Neural progenitor cell (in vitro differentiated cells): Measurements from ENCODE around the gene HMHB1. TPM values are rescaled to one million over a fixed set of nuclear protein-coding genes. Genes with fewer than 3 reads are reported as not detected.
A peak's percentile ranks its signal among the peaks of the same experiment; 100 is the strongest.

Experiments used
- DNase-seq: peaks from one replicate; pipeline ENCODE4 v3.0.0-alpha.2; 2016; ENCODE audit warnings: low spot score
- H2AFZ ChIP-seq: fragments of 200-600 bp; sonication (generic); replicated peaks from 2 replicates; pipeline ENCODE4 v1.6.1; 2016; ENCODE audit warnings: antibody characterized with exemption
- H3F3A ChIP-seq: fragments of 200-600 bp; sonication (generic); 2 replicates; pipeline ENCODE4 v1.6.1; 2016; ENCODE audit warnings: antibody characterized with exemption, low read depth
- H3K27ac ChIP-seq: fragments of 200-600 bp; sonication (generic); 2 replicates; pipeline ENCODE4 v1.5.1; 2016; ENCODE audit warnings: mild to moderate bottlenecking
- H3K27me3 ChIP-seq: fragments of 200-600 bp; sonication (generic); 2 replicates; pipeline ENCODE4 v1.6.1; 2016; ENCODE audit warnings: mild to moderate bottlenecking, moderate library complexity
- H3K36me3 ChIP-seq: fragments of 200-600 bp; sonication (generic); 2 replicates; pipeline ENCODE4 v1.5.1; 2016
- H3K4me1 ChIP-seq: fragments of 200-600 bp; sonication (generic); 2 replicates; pipeline ENCODE4 v1.6.1; 2016; ENCODE audit warnings: mixed run types
- H3K4me2 ChIP-seq: fragments of 200-600 bp; sonication (generic); 2 replicates; pipeline ENCODE4 v1.6.1; 2016
- H3K4me3 ChIP-seq: fragments of 200-600 bp; sonication (generic); 2 replicates; pipeline ENCODE4 v1.5.1; 2016
- H3K79me2 ChIP-seq: fragments of 200-600 bp; sonication (generic); 2 replicates; pipeline ENCODE4 v1.6.1; 2016; ENCODE audit warnings: low read depth
- H3K9ac ChIP-seq: fragments of 200-600 bp; sonication (generic); 2 replicates; pipeline ENCODE4 v1.6.1; 2016
- H3K9me3 ChIP-seq: fragments of 200-600 bp; sonication (generic); 2 replicates; pipeline ENCODE4 v1.5.1; 2016; ENCODE audit warnings: low read depth
- H4K20me1 ChIP-seq: fragments of 200-600 bp; sonication (generic); 2 replicates; pipeline ENCODE4 v1.6.1; 2016; ENCODE audit warnings: low read depth
- H3K27ac Mint-ChIP-seq: 3 replicates; pipeline ENCODE4 v1.8.0; 2021; ENCODE audit warnings: mixed read lengths
- H3K27me3 Mint-ChIP-seq: 2 replicates; pipeline ENCODE4 v1.8.0; 2022; ENCODE audit warnings: low read depth, mild to moderate bottlenecking, inconsistent platforms, moderate library complexity, mixed read lengths; ENCODE audit not compliant: insufficient read depth
- H3K36me3 Mint-ChIP-seq: 3 replicates; pipeline ENCODE4 v1.8.0; 2021; ENCODE audit warnings: mixed read lengths
- H3K4me1 Mint-ChIP-seq: 3 replicates; pipeline ENCODE4 v1.8.0; 2021; ENCODE audit warnings: mixed read lengths
- H3K4me3 Mint-ChIP-seq: 3 replicates; pipeline ENCODE4 v1.8.0; 2021; ENCODE audit warnings: mild to moderate bottlenecking, moderate library complexity, mixed read lengths
- H3K9me3 Mint-ChIP-seq: 3 replicates; pipeline ENCODE4 v1.8.0; 2020; ENCODE audit warnings: mixed read lengths
- EZH2 ChIP-seq: fragments of 200-600 bp; sonication (generic); IDR thresholded peaks from 2 replicates; pipeline ENCODE4 v1.6.1; 2017; ENCODE audit warnings: antibody characterized with exemption, mild to moderate bottlenecking, moderate library complexity
- EZH2phosphoT487 ChIP-seq: fragments of 200-600 bp; sonication (generic); IDR thresholded peaks from 2 replicates; pipeline ENCODE4 v1.6.1; 2017; ENCODE audit warnings: antibody characterized with exemption
- total RNA-seq: library from RNA; depleted of rRNA; stranded (reverse); fragments of >200 nt; gene quantifications from 2 replicates; pipeline ENCODE4 v1.2.3, GENCODE V29; 2015; ENCODE audit warnings: low replicate concordance
- TF ChIP-seq, protein P1 (sequence below): fragments of 200-600 bp; sonication (generic); IDR thresholded peaks from 2 replicates; pipeline ENCODE4 v1.5.1; 2017; ENCODE audit warnings: antibody characterized with exemption, mild to moderate bottlenecking

HMHB1 gene
- total RNA-seq, 1 donor from 2014 or later: not detected

DNA sequence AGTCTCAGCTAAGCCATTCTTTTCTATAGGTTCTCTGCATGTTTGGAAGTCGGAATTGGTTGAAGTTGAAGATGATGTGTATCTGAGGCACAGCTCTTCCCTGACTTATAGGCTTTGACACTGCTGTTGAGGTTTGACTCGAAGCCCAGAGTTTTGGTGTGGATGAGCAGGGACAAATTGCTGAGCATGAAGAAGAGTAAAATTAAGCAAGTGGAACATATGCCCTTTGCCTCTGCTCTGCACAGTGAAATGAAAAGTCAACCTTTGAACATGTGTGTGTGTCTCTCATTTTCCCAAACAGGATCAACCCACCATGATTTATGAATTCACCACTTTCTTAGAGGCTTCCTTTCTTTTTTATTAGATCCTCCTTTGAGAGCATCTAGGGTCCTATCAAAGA lies 8.5 kb downstream of the HMHB1 start:
- Histone ChIP-seq H3K4me3 (no peak overlapping the region), H2AFZ (no peak overlapping the region), H3K9me3 (no peaks in the 10 kb centered on the region), H3K36me3 (no peaks in the 10 kb centered on the region), H4K20me1 (no peaks in the 10 kb centered on the region), H3K79me2 (no peaks in the 10 kb centered on the region), H3K9ac (no peak overlapping the region), H3K27me3 (no peaks in the 10 kb centered on the region), H3K4me2 (no peak overlapping the region), H3F3A (no peaks in the 10 kb centered on the region), H3K4me1 (peaks cover under 1% of the 10 kb centered on the region), H3K27ac (no peak overlapping the region)
- H3K36me3 Mint-ChIP-seq: no peaks in the 10 kb centered on the region
- no peak overlapping the region for H3K27ac Mint-ChIP-seq
- peaks cover 2% of the 10 kb centered on the region for H3K27me3 Mint-ChIP-seq
- TF ChIP-seq, protein P1, sequence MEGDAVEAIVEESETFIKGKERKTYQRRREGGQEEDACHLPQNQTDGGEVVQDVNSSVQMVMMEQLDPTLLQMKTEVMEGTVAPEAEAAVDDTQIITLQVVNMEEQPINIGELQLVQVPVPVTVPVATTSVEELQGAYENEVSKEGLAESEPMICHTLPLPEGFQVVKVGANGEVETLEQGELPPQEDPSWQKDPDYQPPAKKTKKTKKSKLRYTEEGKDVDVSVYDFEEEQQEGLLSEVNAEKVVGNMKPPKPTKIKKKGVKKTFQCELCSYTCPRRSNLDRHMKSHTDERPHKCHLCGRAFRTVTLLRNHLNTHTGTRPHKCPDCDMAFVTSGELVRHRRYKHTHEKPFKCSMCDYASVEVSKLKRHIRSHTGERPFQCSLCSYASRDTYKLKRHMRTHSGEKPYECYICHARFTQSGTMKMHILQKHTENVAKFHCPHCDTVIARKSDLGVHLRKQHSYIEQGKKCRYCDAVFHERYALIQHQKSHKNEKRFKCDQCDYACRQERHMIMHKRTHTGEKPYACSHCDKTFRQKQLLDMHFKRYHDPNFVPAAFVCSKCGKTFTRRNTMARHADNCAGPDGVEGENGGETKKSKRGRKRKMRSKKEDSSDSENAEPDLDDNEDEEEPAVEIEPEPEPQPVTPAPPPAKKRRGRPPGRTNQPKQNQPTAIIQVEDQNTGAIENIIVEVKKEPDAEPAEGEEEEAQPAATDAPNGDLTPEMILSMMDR: no peak
- TF ChIP-seq EZH2phosphoT487 (no peak), EZH2 (no peak)
- peaks cover 11% of the 10 kb centered on the region for H3K9me3 Mint-ChIP-seq
- no peaks in the 10 kb centered on the region for H3K4me1 Mint-ChIP-seq
- no peak overlapping the region for H3K4me3 Mint-ChIP-seq
- no peak for DNase-seq

DNA sequence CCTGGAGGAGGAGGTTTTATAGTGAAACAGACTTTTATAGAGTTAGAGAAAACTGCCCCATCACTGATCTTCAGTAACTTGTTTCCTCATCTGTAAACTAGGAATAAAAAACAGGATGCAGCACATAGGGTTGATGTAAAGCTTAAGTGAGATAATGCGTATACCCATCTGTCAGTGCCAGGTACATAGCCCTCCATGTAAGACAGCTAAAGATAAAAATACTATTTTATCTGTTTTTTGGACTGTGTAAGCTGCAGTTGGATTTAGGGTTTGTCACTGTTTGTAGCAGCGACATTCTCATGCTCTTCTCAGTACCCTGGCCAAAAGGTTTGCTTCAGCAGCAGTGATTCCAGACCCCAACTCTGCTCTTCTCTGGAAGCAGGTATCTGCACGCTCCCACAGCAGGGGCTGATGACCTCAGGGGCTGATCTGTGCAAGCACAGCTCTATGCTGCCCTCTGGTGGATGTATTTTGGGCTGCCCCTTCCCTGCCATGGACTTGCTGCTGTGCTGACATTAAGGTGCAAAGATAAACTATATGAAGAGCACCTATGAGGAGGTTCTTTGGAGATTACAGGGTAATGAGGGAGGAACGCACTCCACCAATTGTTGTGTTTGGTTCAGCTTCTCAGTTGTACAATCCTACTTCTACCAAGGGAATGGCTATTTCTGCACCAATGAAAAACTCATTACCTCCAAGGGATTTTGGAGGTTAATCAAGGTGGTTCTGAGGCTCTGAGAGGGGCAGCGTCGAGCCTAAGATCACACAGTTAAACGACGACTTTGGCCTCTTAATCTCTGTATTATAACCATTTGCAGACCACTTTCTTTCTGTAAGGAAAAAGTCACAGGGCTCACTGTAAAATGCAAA lies 13.1 kb downstream of the HMHB1 start:
- Mint-ChIP-seq H3K27ac (no peak overlapping the region), H3K36me3 (no peaks in the 10 kb centered on the region), H3K9me3 (no peaks in the 10 kb centered on the region), H3K4me1 (no peaks in the 10 kb centered on the region), H3K4me3 (no peak overlapping the region), H3K27me3 (peaks cover 2% of the 10 kb centered on the region)
- no peak overlapping the region for H2AFZ ChIP-seq
- no peaks in the 10 kb centered on the region for H3K27me3 ChIP-seq
- no peaks in the 10 kb centered on the region for H3K79me2 ChIP-seq
- peak; percentile 88 for DNase-seq
- no peak overlapping the region for H3K9ac ChIP-seq
- H3K9me3 ChIP-seq: no peaks in the 10 kb centered on the region
- H3K4me2 ChIP-seq: no peak overlapping the region
- H3K36me3 ChIP-seq: no peaks in the 10 kb centered on the region
- no peak for TF ChIP-seq EZH2phosphoT487
- no peak for TF ChIP-seq EZH2
- TF ChIP-seq, protein P1: peak; percentile 96
- no peak overlapping the region for H3K4me3 ChIP-seq
- no peaks in the 10 kb centered on the region for H3K4me1 ChIP-seq
- no peaks in the 10 kb centered on the region for H3F3A ChIP-seq
- H3K27ac ChIP-seq: no peak overlapping the region
- H4K20me1 ChIP-seq: no peaks in the 10 kb centered on the region

DNA sequence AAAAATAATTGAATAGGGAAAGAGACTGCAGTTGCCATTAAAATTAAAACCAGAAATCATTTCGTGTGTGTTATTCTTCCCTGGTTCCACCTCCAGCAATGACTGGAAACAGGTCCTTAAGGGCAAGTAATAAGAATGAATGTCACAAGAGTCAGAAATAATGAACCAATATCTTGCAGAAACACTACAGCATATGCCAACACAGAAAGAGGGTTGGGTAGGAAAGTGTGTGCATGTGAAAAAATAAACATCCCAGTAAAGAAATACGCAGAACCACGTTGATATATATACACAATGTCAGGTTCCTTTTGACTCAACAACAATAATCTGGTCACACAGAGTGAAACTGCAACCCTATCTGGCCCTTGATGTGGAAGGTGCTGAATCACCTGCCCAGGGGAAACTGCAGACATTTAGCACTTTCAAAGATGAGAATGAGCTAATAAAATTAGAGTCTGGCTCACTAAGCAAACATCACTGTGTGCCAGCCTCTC lies 15.0 kb downstream of the HMHB1 start:
- no peaks in the 10 kb centered on the region for H3K4me1 Mint-ChIP-seq
- H3K27me3 Mint-ChIP-seq: no peaks in the 10 kb centered on the region
- no peaks in the 10 kb centered on the region for H3K9me3 ChIP-seq
- H3K4me3 Mint-ChIP-seq: no peak overlapping the region
- H3K27ac Mint-ChIP-seq: no peak overlapping the region
- H3K36me3 Mint-ChIP-seq: no peaks in the 10 kb centered on the region
- no peak overlapping the region for H2AFZ ChIP-seq
- no peak overlapping the region for H3K4me3 ChIP-seq
- H3K79me2 ChIP-seq: no peaks in the 10 kb centered on the region
- H3K27ac ChIP-seq: no peak overlapping the region
- DNase-seq: no peak
- H3K4me2 ChIP-seq: no peak overlapping the region
- no peaks in the 10 kb centered on the region for H3K4me1 ChIP-seq
- no peaks in the 10 kb centered on the region for H3F3A ChIP-seq
- TF ChIP-seq, protein P1: no peak
- TF ChIP-seq EZH2: no peak
- TF ChIP-seq EZH2phosphoT487: no peak
- H3K9ac ChIP-seq: no peak overlapping the region
- H3K27me3 ChIP-seq: no peaks in the 10 kb centered on the region
- no peaks in the 10 kb centered on the region for H3K36me3 ChIP-seq
- no peaks in the 10 kb centered on the region for H4K20me1 ChIP-seq
- H3K9me3 Mint-ChIP-seq: no peaks in the 10 kb centered on the region
